ENCODE results near the gene SELENOF. TPM values are rescaled to one million over a fixed set of nuclear protein-coding genes. Genes with fewer than 3 reads are reported as not detected.

SELENOF gene
- total RNA-seq, 4 donors from 2014 or later: 46.1 to 119 (median 98.0) TPM

GRCh38 chr1:86951430-86951829 is 37.5 kb upstream of the SELENOF start:
- no peaks in the 10 kb centered on the region for H3K36me3 ChIP-seq

GRCh38 chr1:86950712-86951419 is 36.9 kb upstream of the SELENOF start:
- H3K4me1 ChIP-seq: no peaks in the 10 kb centered on the region
- DNase-seq: no peak
- no peaks in the 10 kb centered on the region for H3K36me3 ChIP-seq
- WGBS, 2 donors: 83 to 89% methylated on average over 5 of the region's 5 CpGs
- no peaks in the 10 kb centered on the region for H3K9me3 ChIP-seq
- TF ChIP-seq POLR2A (IDR thresholded peaks at IDR 0.05) (no peak), CTCF (IDR thresholded peaks at IDR 0.05) (no peak)
- no peak overlapping the region for H3K4me3 ChIP-seq
- no peaks in the 10 kb centered on the region for H3K27me3 ChIP-seq
- no peak overlapping the region for H3K27ac ChIP-seq
- intact Hi-C loops (cut with DNase I): no loop called here

More at GRCh38 chr1:86951430-86951829, 37.5 kb upstream of the SELENOF start:
- no peaks in the 10 kb centered on the region for H3K4me1 ChIP-seq
- H3K9me3 ChIP-seq: no peaks in the 10 kb centered on the region
- no peak for DNase-seq
- H3K27ac ChIP-seq: no peak overlapping the region
- 94 to 100% methylated on average over 1 of the region's 1 CpG for WGBS, 2 donors
- intact Hi-C loops (cut with DNase I): no loop called here
- H3K27me3 ChIP-seq: no peaks in the 10 kb centered on the region
- no peak overlapping the region for H3K4me3 ChIP-seq
- TF ChIP-seq POLR2A (IDR thresholded peaks at IDR 0.05): no peak
- TF ChIP-seq CTCF (IDR thresholded peaks at IDR 0.05): no peak

- no peaks in the 10 kb centered on the region for H3K4me1 ChIP-seq
- no peak overlapping the region for H3K27ac ChIP-seq
- 86 to 89% methylated on average over 5 of the region's 5 CpGs for WGBS, 2 donors
- TF ChIP-seq POLR2A (IDR thresholded peaks at IDR 0.05) (no peak), CTCF (IDR thresholded peaks at IDR 0.05) (no peak)
- intact Hi-C loops (cut with DNase I): no loop called here
- no peak overlapping the region for H3K4me3 ChIP-seq
- no peaks in the 10 kb centered on the region for H3K27me3 ChIP-seq
- H3K9me3 ChIP-seq: no peaks in the 10 kb centered on the region
- H3K36me3 ChIP-seq: no peaks in the 10 kb centered on the region
- no peak for DNase-seq
These were observed 34.3 kb upstream of the SELENOF start for GRCh38 chr1:86948212-86948611.

- DNase-seq: no peak
- H3K27me3 ChIP-seq: no peaks in the 10 kb centered on the region
- H3K9me3 ChIP-seq: no peaks in the 10 kb centered on the region
- no peaks in the 10 kb centered on the region for H3K36me3 ChIP-seq
- no peak overlapping the region for H3K27ac ChIP-seq
- no peaks in the 10 kb centered on the region for H3K4me1 ChIP-seq
- intact Hi-C loops (cut with DNase I): no loop called here
- H3K4me3 ChIP-seq: no peak overlapping the region
- TF ChIP-seq CTCF (IDR thresholded peaks at IDR 0.05) (no peak), POLR2A (IDR thresholded peaks at IDR 0.05) (no peak)
These were observed 28.8 kb upstream of the SELENOF start for GRCh38 chr1:86942743-86943142.

GRCh38 chr1:86942042-86942441 is 28.1 kb upstream of the SELENOF start:
- Histone ChIP-seq H3K27me3 (no peaks in the 10 kb centered on the region), H3K4me1 (no peaks in the 10 kb centered on the region), H3K9me3 (no peaks in the 10 kb centered on the region), H3K27ac (no peak overlapping the region), H3K4me3 (no peak overlapping the region), H3K36me3 (no peaks in the 10 kb centered on the region)
- no peak for DNase-seq
- TF ChIP-seq POLR2A (IDR thresholded peaks at IDR 0.05): no peak
- TF ChIP-seq CTCF (IDR thresholded peaks at IDR 0.05): no peak
- intact Hi-C loops (cut with DNase I): no loop called here
- WGBS, 2 donors: 55% methylated on average over 1 of the region's 1 CpG

All from esophagus squamous epithelium (tissue), 5 donors.